Uterus (tissue), 2 donors: ENCODE data around the gene HES4.

Experiments
- CTCF ChIP-seq, 4 experiments: fragments of 200-600 bp in 2 of 4; fragments of 450-650 bp in 2 of 4; sonication (generic) in 2 of 4; IDR thresholded peaks; one replicate each; pipeline ENCODE4 v1.5.1; 2016 to 2019; ENCODE audit warnings: antibody characterized with exemption in 4 of 4, mild to moderate bottlenecking in 2 of 4, moderate library complexity in 1 of 4
- POLR2A ChIP-seq, 2 donors: fragments of 450-650 bp; IDR thresholded peaks; one replicate each; pipeline ENCODE4 v1.6.1; 2016; ENCODE audit warnings: antibody characterized with exemption in 2 of 2, mild to moderate bottlenecking in 1 of 2, moderate library complexity in 1 of 2

- no peak for TF ChIP-seq CTCF (IDR thresholded peaks at IDR 0.05)
- TF ChIP-seq POLR2A (IDR thresholded peaks at IDR 0.05) = no peak
Measured at GRCh38 chr1:967466-968343, 32.2 kb downstream of the HES4 start.
